Progenitor cell of endocrine pancreas (in vitro differentiated cells): ENCODE data around the gene ZBTB32. TPM values are rescaled to one million over a fixed set of nuclear protein-coding genes. Genes with fewer than 3 reads are reported as not detected.
A peak's percentile ranks its signal among the peaks of the same experiment; 100 is the strongest.

Experiments used
- DNase-seq: peaks from one replicate; pipeline ENCODE4 v3.0.0; 2021; ENCODE audit warnings: low spot score; ENCODE audit not compliant: unreplicated experiment
- H3K27ac Mint-ChIP-seq: 2 replicates; pipeline ENCODE4 v1.8.0; 2021; ENCODE audit warnings: mild to moderate bottlenecking, moderate library complexity, mixed read lengths
- H3K27me3 Mint-ChIP-seq: 2 replicates; pipeline ENCODE4 v1.8.0; 2021; ENCODE audit warnings: mixed read lengths
- H3K36me3 Mint-ChIP-seq: 2 replicates; pipeline ENCODE4 v1.8.0; 2022; ENCODE audit warnings: mixed read lengths; ENCODE audit not compliant: insufficient read depth
- H3K4me1 Mint-ChIP-seq: 2 replicates; pipeline ENCODE4 v1.8.0; 2021; ENCODE audit warnings: low read depth, mixed read lengths
- H3K4me3 Mint-ChIP-seq: 2 replicates; pipeline ENCODE4 v1.8.0; 2021; ENCODE audit warnings: low read depth, mild to moderate bottlenecking, moderate library complexity, mixed read lengths
- H3K9me3 Mint-ChIP-seq: 2 replicates; pipeline ENCODE4 v1.8.0; 2021; ENCODE audit warnings: low read depth, mixed read lengths
- CTCF ChIP-seq: fragments of 200-600 bp; sonication (generic); IDR thresholded peaks from one replicate; pipeline ENCODE4 v1.5.0; 2021; ENCODE audit warnings: antibody characterized with exemption, mild to moderate bottlenecking; ENCODE audit not compliant: unreplicated experiment
- total RNA-seq: library from RNA; stranded (reverse); gene quantifications from 2 replicates; pipeline ENCODE4 v1.2.1, GENCODE V29; 2021

The ZBTB32 gene
- total RNA-seq, 1 donor from 2014 or later, result not detected

GRCh38 chr19:35757749-35758608 lies 53.6 kb downstream of the ZBTB32 start, which contains the start of gene PROSER3:
TSS of gene PROSER3 (plus strand) at chr19:35758176. CDS start at chr19:35758216, 40 bp downstream.
- Mint-ChIP-seq H3K9me3 (no peaks in the 10 kb centered on the region), H3K4me3 (peak within 1 kb of the TSS; percentile 94), H3K27ac (peak within 1 kb of the TSS; percentile 91)

GRCh38 chr19:35759697-35760096 lies 55.3 kb downstream of the ZBTB32 start:
- H3K27ac Mint-ChIP-seq, result peak overlapping the region; percentile 74
- H3K27me3 Mint-ChIP-seq, result peaks cover 13% of the 10 kb centered on the region
- DNase-seq, result no peak
- peaks cover 13% of the 10 kb centered on the region for H3K36me3 Mint-ChIP-seq
- peak overlapping the region; percentile 94 for H3K4me3 Mint-ChIP-seq
- H3K9me3 Mint-ChIP-seq, result no peaks in the 10 kb centered on the region
- H3K4me1 Mint-ChIP-seq, result peaks cover 12% of the 10 kb centered on the region
- TF ChIP-seq CTCF, result no peak

More at GRCh38 chr19:35757749-35758608, 53.6 kb downstream of the ZBTB32 start, which contains the start of gene PROSER3:
- TF ChIP-seq CTCF, result no peak
- Mint-ChIP-seq H3K36me3 (peaks cover 17% of the 10 kb centered on the region), H3K4me1 (peaks cover 12% of the 10 kb centered on the region), H3K27me3 (peaks cover 20% of the 10 kb centered on the region)
- peak; percentile 97 for DNase-seq

DNA sequence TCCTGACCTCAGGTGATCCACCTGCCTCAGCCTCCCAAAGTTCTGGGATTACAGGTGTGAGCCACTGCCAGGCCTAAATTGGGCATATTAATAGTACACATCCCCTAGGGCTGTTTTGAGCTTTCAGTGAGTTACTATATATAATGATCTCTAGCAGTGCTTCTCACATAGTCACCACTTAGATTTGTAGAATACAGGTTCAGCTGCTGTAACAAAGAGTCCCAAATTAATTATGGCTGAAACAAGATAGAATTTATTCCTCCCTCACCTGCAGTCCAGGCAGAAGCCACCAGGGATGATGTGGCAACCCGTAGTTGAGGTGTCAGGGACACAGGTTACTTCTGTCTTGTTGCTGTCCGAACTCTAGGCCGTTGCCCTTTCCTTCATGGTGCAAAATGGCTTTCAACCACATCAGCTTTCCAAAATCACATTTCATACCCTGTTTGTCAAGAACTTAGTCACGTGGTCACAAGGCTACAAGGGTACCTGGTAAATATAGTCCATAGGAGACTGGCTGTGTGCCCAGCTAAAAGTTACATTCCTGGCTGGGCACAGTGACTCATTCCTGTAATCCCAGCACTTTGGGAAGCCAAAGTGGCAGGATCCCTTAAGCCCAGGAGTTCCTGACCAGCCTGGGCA lies 56.5 kb downstream of the ZBTB32 start:
- no peak overlapping the region for H3K4me3 Mint-ChIP-seq
- H3K4me1 Mint-ChIP-seq, result peaks cover 12% of the 10 kb centered on the region
- TF ChIP-seq CTCF, result no peak
- H3K27ac Mint-ChIP-seq, result no peak overlapping the region
- no peaks in the 10 kb centered on the region for H3K9me3 Mint-ChIP-seq
- no peak for DNase-seq
- peaks cover 8% of the 10 kb centered on the region for H3K36me3 Mint-ChIP-seq
- peaks cover 6% of the 10 kb centered on the region for H3K27me3 Mint-ChIP-seq

DNA sequence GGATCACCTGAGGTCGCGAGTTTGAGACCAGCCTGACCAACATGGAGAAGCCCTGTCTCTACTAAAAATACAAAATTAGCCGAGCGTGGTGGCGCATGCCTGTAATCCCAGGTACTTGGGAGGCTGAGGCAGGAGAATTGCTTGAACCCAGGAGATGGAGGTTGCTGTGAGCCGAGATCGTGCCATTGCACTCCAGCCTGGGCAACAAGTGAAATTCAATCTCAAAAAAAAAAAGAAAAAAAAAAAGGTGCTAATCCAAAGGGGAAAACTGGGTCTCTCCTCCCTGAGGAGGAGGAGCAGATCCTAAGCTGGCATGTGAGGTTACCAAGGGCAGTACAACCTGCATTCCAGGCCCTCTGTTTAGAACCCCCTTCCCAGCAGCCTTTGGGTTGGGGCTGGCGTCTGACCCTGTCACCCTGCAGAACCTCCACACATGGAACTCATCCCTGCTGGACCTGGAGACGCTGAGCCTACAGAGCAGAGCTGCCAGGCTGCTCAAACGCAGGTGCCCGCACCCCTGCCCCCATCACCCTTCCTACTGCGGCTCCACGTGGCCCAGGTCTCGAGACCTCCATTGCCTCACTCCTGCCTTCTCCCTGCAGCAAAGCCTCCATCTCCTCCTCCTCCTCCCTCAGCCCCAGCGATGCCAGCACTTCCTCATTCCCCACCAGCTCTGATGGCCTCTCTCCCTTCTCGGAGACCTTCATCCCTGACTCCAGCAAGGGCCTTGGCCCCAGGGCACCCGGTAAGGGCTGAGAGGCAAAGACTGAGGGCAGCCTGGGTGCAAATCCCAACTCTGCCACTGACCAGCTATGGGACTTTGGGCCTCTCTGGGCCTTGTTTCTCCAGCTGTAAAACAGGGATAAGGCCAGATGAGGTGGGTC lies 60.3 kb downstream of the ZBTB32 start:
- Mint-ChIP-seq H3K4me1 (peaks cover 2% of the 10 kb centered on the region), H3K27me3 (no peaks in the 10 kb centered on the region), H3K9me3 (no peaks in the 10 kb centered on the region), H3K27ac (no peak overlapping the region), H3K36me3 (peaks cover 6% of the 10 kb centered on the region), H3K4me3 (no peak overlapping the region)
- TF ChIP-seq CTCF, result no peak
- DNase-seq, result no peak

Other genes starting within 250 kb of the ZBTB32 start
- gene KRTDAP, start 214.1 kb upstream of the ZBTB32 start, total RNA-seq, result 1.6 and 4.8 TPM in 2 replicates
- gene DMKN, start 190.9 kb upstream of the ZBTB32 start, total RNA-seq, result 201 and 213 TPM in 2 replicates
- 0.16 and 0.24 TPM in 2 replicates for gene SBSN, start 176.2 kb upstream of the ZBTB32 start, total RNA-seq
- gene GAPDHS, start 171.1 kb upstream of the ZBTB32 start, total RNA-seq, result not detected in 2 replicates
- gene TMEM147, start 158.9 kb upstream of the ZBTB32 start, total RNA-seq, result 94.2 and 95.2 TPM in 2 replicates
- gene ATP4A, start 140.9 kb upstream of the ZBTB32 start, total RNA-seq, result 0.18 TPM in 1 of 2 replicates, not detected in the other
- not detected in 2 replicates for gene PMIS2, start 118.4 kb upstream of the ZBTB32 start, total RNA-seq
- 32.9 and 34.1 TPM in 2 replicates for gene HAUS5, start 91.8 kb upstream of the ZBTB32 start, total RNA-seq
- gene RBM42, start 75.5 kb upstream of the ZBTB32 start, total RNA-seq, result 69.2 and 76.0 TPM in 2 replicates
- gene ETV2, start 62.8 kb upstream of the ZBTB32 start, total RNA-seq, result 1.0 and 1.3 TPM in 2 replicates
- gene COX6B1, start 56.2 kb upstream of the ZBTB32 start, total RNA-seq, result 307 and 315 TPM in 2 replicates
- not detected in 2 replicates for gene UPK1A, start 38.0 kb upstream of the ZBTB32 start, total RNA-seq
- gene KMT2B, start 13.4 kb downstream of the ZBTB32 start, total RNA-seq, result 65.0 and 70.2 TPM in 2 replicates
- gene IGFLR1, start 37.9 kb downstream of the ZBTB32 start, total RNA-seq, result 5.1 TPM in 2 replicates
- 35.5 and 37.4 TPM in 2 replicates for gene U2AF1L4, start 40.9 kb downstream of the ZBTB32 start, total RNA-seq
- gene PSENEN, start 41.1 kb downstream of the ZBTB32 start, total RNA-seq, result 81.4 and 83.8 TPM in 2 replicates
- gene LIN37, start 44.0 kb downstream of the ZBTB32 start, total RNA-seq, result 12.7 and 13.1 TPM in 2 replicates
- 0.33 TPM in 1 of 2 replicates, not detected in the other for gene HSPB6, start 52.5 kb downstream of the ZBTB32 start, total RNA-seq
- 58.6 and 62.3 TPM in 2 replicates for gene PROSER3, start 53.6 kb downstream of the ZBTB32 start, total RNA-seq
- gene ARHGAP33, start 71.0 kb downstream of the ZBTB32 start, total RNA-seq, result 46.3 and 54.3 TPM in 2 replicates
- gene PRODH2, start 108.3 kb downstream of the ZBTB32 start, total RNA-seq, result 5.3 TPM in 2 replicates
- 15.7 and 17.5 TPM in 2 replicates for gene NPHS1, start 147.9 kb downstream of the ZBTB32 start, total RNA-seq
- gene KIRREL2, start 152.4 kb downstream of the ZBTB32 start, total RNA-seq, result 97.5 and 100.0 TPM in 2 replicates
- 134 and 135 TPM in 2 replicates for gene APLP1, start 164.0 kb downstream of the ZBTB32 start, total RNA-seq
- 11.4 and 13.9 TPM in 2 replicates for gene NFKBID, start 196.0 kb downstream of the ZBTB32 start, total RNA-seq
- 1.6 TPM in 1 of 2 replicates, not detected in the other for gene HCST, start 198.0 kb downstream of the ZBTB32 start, total RNA-seq
- not detected in 2 replicates for gene TYROBP, start 203.7 kb downstream of the ZBTB32 start, total RNA-seq
- 31.0 and 31.5 TPM in 2 replicates for gene LRFN3, start 231.8 kb downstream of the ZBTB32 start, total RNA-seq